PC-3 (cell line): ENCODE data around the gene CA9.

Experiments
- CTCF ChIP-seq: fragments of 300-600 bp; sonication (generic); conservative IDR thresholded peaks from 2 replicates; pipeline ENCODE4 v1.5.1; 2017; ENCODE audit warnings: antibody characterized with exemption, low read depth, mild to moderate bottlenecking, low read length
- EZH2 ChIP-seq: fragments of 300-600 bp; sonication (generic); IDR thresholded peaks from one replicate; pipeline ENCODE4 v1.6.1; 2017; ENCODE audit warnings: antibody characterized with exemption, mild to moderate bottlenecking, low read length; ENCODE audit not compliant: unreplicated experiment

- TF ChIP-seq CTCF (no peak), EZH2 (no peak)
Observed at GRCh38 chr9:35653611-35654010, 20.1 kb upstream of the CA9 start.
